Germinal center (tissue), 1 donor: Measurements from ENCODE around the gene EPN3.

Experiments used
- DNase-seq: peaks from one replicate; pipeline ENCODE4 v3.0.0; 2012; ENCODE audit warnings: mixed read lengths, low spot score

Gene EPN3

GRCh38 chr17:50511058-50511457 lies 21.5 kb upstream of the EPN3 start:
- no peak for DNase-seq

GRCh38 chr17:50513495-50513894 lies 19.0 kb upstream of the EPN3 start:
- DNase-seq = no peak

DNA sequence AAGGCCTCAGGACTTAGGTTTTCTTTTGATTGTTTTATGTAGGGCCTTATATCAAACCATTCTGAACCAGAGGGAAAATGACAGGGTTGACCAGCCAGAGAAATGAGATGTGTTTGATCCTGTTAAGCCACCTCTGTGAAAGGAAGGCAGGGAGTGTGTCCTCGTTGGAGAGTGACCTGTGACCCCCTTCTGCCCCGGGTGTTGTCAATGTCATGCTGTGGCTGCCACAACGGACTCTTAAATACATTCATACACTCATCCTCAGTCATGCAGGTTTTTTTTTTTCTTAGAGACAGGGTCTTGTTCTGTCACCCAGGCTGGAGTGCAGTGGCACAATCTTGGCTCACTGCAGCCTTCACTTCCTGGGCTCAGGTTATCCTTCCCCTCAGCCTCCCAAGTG lies 18.1 kb upstream of the EPN3 start:
- DNase-seq = no peak

DNA sequence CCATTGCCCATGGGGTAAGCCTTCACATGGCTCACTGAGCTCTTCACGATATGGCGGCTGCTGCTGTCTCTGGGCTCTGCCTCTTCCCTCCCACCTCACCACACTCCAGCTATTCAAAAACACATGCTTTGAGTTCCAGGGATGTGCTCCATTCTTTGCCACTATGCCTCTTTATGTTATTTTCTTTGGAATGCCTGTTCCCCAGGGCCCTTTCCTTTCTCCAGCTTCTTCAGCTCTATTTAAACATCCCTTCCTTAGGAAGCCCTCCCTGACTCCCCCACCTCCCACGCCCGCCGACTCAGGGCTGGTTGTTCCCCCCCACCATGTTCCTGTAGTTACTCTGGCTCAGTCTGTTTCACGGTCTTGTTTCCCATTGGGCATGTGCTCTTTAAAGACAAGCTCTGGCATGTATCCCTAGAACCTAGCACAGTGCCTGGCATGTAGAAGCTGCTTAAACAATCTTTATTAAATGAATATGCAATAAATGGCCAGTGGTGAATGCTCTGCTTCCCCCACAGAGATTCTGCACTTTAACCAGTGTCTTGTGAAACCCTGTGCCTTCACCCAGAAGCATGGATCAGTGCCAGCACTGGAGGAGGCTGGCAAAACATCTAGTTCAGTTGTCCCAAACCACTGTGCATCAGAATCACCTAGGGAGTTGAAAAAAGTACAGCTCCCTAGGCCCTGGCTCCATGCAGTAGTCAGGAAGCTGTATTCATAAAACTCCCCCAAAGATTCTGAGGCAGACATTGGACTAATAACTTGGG lies 17.4 kb upstream of the EPN3 start:
- no peak for DNase-seq

DNA sequence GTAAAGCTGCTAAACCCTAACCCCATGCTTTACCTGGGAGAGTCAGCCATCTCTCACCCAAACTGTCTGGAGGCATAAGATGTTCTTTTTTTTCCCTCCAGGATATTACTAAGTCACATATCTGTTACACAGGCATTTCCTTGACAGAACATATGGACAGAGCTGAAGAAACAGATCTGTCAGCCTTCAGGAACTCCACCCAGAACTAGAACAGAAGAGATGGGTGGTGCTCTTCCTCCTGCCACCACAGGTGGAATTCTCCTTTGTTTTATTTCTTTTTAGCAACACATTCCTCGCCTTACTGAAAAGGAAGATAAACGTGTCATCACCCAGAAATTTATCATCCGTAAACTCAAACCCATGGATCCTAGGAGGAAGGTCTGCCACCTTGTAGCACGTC lies 15.5 kb upstream of the EPN3 start:
- no peak for DNase-seq

DNA sequence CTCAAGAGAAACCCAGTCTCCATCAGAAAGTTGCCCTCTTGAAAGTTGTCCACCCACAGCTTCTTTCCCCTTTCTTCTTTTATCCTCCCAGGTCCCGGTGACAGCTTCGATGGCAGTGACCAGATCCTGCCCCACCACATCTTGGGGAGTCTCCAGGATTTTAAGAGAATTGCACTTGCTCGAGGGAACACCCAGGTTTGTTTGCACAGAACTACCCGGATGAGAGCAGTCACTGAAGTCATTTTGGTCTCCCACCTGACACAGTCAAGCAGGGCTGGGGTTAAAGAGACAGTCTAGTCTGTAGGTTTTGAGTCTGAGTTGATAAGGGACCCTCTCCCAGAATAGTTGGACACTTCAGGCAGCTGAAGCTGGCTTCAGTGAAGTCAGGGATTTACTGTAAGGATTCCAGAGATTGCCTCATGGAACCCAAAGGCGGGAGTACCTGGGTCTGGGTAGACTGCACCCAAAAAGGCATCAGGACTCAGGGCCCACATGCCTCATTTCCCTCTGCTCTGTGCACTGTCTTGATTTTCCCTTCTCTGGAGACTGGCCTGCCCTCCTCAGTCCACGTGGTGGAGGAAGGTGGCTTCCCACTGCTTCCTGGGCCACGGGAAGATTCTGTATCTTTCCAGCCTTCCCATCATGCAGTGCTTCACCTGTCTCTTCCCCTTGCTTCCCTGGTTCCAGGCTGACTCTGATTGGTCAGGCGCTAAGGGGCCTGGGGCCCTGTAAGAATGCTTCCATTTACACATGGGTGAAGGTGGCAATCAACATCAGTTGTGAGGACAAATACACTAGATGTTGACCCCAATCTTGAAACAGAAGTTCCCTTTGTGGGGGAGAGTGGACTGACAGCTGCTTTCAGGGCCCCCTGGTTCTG lies 14.8 kb upstream of the EPN3 start:
- DNase-seq = no peak

GRCh38 chr17:50518384-50519023 lies 14.0 kb upstream of the EPN3 start:
- DNase-seq = no peak

GRCh38 chr17:50519141-50519834 lies 13.2 kb upstream of the EPN3 start:
- no peak for DNase-seq

DNA sequence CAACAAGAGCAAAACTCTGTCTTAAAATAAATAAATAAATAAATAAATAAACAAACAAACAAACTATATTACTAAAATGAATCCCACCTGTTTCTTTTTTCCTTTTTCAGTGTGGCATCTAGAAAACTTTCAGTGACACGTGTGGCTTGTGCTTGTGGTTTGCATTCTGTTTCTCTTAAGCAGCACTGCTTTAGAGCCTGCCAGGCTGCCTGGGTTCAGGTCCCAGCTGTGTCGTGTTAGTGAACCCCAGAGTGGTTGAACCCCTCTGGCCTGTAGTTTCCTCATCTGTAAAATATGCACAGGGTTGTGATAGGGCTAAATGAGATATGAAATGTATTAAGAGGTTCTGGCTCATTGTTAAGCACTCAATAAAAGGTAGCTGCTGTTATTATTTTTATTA lies 12.1 kb upstream of the EPN3 start:
- no peak for DNase-seq

GRCh38 chr17:50521514-50521913 lies 11.0 kb upstream of the EPN3 start:
- DNase-seq = no peak

DNA sequence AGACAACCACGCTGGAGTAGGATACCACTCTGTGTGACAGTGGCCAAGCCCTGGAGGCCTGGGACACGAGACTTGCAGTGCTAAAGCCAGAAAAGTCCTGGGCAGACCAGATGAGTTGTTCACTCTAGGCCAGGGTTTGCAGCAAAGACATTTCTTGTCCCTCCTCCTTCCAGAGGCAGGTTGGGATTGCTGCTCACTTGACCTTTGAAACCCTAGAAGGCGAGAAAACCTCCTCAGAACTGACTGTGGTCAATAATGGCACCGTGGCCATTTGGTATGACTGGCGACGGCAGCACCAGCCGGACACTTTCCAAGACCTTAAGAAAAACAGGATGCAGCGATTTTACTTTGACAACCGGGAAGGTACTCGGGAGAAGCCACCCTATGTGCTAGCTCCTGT lies 9.8 kb upstream of the EPN3 start:
- DNase-seq = no peak

DNA sequence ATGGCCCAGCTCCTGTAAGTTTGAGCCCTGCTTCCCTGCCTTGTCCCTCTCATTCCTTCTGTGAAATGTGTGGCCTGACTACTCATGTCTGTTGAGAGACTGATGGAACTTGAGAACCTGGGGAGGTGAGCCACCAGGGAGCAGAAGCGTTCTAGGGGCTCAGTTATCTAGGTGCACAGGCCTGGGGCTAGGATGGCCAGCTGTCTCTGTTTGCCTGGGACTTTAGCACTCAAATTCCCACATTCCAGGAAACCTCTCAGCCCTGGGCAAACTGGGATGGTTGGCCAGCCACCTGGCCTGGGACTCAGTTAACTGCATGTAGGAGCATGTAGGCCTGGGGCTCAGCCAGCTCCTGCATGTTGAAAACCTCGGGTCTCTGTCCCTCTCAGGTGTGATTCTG lies 9.3 kb upstream of the EPN3 start:
- no peak for DNase-seq

- no peak for DNase-seq
Observed at GRCh38 chr17:50524838-50525237, 7.7 kb upstream of the EPN3 start.

DNA sequence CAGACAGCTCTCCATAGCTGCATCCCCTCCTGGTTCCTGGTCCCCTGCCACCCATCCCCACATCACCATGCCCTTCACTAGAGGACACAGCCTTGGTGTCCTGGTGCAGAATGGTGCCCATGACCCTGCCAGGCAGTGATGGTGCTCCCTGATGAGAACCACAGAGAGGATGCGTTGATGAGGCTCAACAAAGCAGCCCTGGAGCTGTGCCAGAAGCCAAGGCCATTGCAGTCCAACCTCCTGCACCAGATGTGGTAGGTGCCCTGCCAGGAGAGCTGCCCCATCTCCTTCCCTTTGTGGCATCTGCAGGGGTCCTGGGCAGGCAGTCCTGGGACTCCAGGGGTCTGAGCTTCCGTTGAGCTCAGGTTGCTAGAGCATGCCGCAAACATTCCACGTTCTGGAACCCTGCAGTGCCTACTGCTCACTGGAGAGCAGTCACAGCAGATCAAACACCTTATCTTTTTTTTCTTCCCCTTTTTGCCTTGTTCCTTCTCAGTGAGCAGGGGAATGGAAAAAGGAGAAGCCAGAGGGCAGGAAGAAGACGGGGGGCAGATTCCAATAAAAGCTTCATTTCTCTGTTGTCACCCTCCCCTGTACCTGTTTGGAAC lies 5.3 kb upstream of the EPN3 start:
- no peak for DNase-seq

DNA sequence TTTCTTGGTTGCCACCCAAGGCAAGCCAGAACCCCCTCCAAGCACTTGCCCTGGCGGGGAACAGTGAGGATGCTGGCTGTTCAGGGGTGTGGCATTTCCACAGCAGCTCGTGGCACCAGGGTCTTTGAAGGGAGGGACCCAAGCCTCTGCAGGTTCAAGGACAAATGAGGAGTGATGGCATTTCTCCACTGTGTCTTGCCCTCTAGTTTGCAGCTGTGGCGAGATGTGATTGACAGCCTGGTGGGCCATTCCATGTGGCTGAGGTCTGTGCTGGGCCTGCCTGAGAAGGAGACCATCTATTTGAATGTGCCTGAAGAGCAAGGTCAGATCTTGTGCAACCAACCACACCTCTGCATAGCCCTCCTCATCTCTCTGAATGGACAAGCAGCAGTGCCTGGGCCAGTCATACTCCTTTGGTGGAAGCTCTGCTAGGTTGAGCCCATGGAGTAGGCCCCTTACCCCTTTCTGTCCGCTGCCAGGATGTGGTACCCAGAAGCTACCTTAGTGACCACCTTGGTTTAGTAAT lies 4.5 kb upstream of the EPN3 start:
- DNase-seq = no peak

GRCh38 chr17:50529849-50530248 lies 2.7 kb upstream of the EPN3 start:
- no peak for DNase-seq

- no peak for DNase-seq
Observed at GRCh38 chr17:50531428-50532025, 1.0 kb upstream of the EPN3 start.

DNA sequence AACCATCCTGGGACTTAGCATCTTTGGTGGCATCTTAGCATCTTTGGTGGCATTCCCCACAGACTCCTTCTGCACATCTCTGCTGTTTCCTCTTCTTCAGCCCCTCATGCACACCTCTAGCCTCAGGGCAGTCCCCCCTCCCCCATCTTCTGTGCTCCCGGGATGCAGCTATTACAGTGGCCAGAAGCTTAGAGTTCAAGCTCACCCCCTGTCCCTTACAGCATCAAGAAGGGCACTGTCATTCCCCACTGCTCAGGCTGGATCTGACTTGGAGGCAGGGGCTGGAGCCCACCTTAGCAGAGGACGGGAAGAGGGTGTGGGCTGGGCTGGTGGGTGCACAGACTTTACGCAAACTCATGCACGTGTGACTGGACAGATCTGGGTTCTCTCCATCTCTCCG lies 650 bp downstream of the EPN3 start:
- DNase-seq = no peak

GRCh38 chr17:50533720-50534148 lies 1.2 kb downstream of the EPN3 start:
- no peak for DNase-seq

DNA sequence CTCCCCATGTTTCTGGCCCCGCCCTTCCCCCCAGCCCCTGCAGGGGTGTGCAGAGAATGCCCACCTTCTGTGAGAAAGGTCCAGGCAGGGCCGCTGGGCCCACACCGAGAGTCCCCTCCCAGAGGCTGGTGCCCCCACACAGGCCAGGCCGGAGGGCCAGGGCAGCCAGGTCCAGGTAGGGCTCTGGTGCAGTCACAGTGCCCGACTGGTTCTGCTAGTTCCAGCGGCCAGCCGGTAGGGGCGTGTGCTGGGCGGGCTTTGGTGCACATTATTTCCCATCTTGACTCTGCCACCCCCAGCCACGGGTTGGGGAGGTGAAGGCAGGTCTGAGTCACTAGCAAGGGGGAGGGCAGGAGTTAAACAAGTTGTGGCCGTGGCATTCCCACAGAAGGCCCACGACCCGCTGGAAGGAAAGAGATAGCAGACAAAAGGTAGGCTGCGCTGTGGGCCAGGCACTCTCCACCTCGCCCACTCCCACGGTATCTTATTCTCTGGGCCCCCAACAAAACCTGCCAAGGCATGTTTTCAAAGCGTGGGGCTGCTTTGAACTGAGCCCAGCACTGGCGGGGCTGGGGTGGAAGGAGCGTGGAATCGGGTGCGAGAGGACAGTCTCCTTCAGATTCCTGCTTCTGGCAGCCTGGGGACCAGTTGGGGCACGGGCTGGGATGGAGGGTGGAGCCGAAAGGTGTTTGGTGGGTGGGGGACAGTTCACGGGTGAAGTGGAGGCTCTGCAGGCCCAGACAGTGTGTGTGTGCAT lies 1.9 kb downstream of the EPN3 start:
- DNase-seq = no peak

DNA sequence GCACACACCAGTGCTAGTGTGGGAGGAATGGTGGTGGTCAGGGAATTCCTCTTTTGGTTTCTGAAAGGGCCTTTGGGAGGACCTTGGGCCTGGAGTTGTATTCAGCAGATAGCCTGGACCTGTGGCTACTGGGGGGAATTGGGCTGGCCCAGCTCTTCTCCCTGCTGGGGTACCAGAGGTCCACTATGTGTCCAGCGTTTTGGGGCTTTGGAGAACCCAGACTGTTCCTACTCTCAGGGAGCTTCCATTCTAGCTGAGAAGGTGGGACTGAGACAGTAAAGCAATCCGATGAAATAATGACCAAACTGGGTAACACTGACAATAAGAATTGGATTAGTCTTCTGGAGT lies 2.4 kb downstream of the EPN3 start:
- DNase-seq = no peak
